Fibroblast of the aortic adventitia (primary cell): Measurements from ENCODE around the gene CDCP2. TPM values are rescaled to one million over a fixed set of nuclear protein-coding genes. Genes with fewer than 3 reads are reported as not detected.
"Not testable (repeated sequence)": the region's sequence is repeated elsewhere in the genome, so short reads cannot be mapped to it uniquely, and the experiment has no call there.

ENCODE experiments used
- DNase-seq: peaks from one replicate; pipeline ENCODE4 v3.0.0-alpha.2; 2010; ENCODE audit warnings: low read depth
- H3K4me3 ChIP-seq: 2 replicates; pipeline ENCODE4 v1.5.1; 2011; ENCODE audit warnings: low read depth, mild to moderate bottlenecking, control low read depth, low read length, moderate library complexity
- total RNA-seq: library from RNA; depleted of rRNA; stranded (reverse); fragments of >200 nt; gene quantifications from 2 replicates; pipeline ENCODE4 v1.2.3, GENCODE V29; 2012; ENCODE audit warnings: low replicate concordance
- TF ChIP-seq, protein P1 (sequence below): IDR thresholded peaks from 2 replicates; pipeline ENCODE4 v1.5.1; 2011; ENCODE audit warnings: mild to moderate bottlenecking, low read length, control low read depth, inconsistent platforms; ENCODE audit not compliant: insufficient read depth

The CDCP2 gene
- total RNA-seq, 1 donor: not detected

DNA sequence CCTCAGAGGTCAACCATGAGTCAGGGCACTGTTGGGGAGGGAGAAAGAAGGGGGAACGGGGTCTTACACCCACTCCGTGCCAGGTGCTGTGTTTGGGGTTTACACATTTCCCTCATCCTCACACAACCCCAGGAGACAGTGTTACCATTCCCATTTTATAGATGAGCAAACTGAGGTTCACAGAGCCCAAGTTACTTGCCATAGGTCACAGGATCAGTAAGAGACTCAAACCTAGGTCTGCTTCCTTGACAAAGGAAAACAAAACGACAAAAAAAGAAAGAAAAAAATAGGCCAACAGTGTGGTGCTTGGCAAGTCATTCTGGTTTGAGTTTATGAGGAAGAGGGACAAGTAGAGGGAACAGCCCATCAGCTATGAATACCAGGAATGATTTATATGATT lies 16.3 kb upstream of the CDCP2 start:
- DNase-seq: no peak
- H3K4me3 ChIP-seq: no peak overlapping the region
- TF ChIP-seq, protein P1, sequence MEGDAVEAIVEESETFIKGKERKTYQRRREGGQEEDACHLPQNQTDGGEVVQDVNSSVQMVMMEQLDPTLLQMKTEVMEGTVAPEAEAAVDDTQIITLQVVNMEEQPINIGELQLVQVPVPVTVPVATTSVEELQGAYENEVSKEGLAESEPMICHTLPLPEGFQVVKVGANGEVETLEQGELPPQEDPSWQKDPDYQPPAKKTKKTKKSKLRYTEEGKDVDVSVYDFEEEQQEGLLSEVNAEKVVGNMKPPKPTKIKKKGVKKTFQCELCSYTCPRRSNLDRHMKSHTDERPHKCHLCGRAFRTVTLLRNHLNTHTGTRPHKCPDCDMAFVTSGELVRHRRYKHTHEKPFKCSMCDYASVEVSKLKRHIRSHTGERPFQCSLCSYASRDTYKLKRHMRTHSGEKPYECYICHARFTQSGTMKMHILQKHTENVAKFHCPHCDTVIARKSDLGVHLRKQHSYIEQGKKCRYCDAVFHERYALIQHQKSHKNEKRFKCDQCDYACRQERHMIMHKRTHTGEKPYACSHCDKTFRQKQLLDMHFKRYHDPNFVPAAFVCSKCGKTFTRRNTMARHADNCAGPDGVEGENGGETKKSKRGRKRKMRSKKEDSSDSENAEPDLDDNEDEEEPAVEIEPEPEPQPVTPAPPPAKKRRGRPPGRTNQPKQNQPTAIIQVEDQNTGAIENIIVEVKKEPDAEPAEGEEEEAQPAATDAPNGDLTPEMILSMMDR: no peak

DNA sequence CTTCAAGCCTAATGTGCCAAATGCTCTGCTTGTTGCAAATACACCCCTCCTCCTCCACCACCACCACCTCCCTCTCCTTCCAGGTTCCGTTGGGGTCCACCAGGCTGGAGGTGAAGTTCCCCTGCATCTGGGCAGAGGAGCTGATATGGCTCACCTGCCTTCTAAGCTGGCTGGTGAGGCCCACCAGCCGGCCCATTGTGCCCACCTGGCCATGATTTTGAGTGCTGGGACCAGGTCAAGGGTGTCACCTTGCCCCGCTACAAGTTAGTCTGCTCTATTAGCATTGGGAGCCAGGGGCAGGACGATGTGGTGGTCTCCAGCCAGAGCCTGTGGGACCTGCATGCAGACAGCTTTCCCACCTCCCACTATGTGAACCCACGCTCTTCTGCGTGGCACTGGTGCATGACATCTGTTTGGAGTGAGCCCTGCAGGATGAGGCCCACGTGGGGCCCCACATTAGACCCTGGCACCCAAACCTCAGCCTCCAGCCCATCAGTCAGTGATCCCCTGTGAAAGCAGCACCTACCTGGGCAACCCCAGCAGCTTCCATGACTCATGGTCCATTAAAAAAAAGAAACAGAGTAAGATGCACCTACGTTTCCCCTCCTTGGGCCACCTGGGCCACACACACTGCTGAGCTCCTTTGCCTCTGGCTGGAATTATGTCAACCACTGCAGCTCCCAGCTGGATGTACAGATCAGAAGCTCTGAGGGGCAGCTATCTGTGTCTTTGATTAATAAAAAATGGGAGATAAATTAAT lies 15.6 kb upstream of the CDCP2 start:
- H3K4me3 ChIP-seq: no peak overlapping the region
- TF ChIP-seq, protein P1: no peak
- no peak for DNase-seq

DNA sequence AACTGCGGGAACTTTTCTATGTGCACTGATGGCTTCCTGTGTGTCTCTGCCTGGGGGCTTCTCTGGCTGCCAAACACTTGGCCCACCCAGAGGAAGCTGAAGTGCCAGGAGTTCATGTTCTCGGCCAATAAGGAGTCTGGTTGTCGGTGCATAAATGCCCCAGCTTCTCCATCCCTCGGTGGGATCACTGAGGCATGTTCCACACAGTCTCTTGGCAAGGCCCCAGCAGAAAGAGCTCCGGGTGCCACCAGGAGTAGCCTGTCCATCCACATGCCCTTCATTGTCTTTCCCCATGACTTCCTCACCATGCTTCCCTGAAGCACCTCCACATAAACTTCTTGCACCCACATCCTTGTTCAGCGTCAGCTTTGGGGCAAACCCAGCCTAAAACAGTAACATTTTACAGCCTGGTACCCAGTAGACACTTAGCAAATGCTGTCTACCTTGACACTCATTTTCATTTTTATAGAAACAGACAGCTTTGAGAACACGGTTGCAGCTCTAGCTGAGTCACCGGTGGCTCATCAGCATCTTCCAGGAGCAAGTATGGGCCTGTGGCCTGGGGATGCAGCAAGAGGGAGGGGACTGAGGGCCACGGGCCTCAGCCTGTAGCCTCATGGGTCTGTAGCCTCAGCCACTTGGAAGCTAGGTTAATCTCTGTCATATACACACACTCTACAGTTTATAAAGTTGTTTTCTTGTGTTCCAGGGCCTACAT lies 14.8 kb upstream of the CDCP2 start:
- DNase-seq: peak; percentile 22
- TF ChIP-seq, protein P1: no peak
- no peak overlapping the region for H3K4me3 ChIP-seq

DNA sequence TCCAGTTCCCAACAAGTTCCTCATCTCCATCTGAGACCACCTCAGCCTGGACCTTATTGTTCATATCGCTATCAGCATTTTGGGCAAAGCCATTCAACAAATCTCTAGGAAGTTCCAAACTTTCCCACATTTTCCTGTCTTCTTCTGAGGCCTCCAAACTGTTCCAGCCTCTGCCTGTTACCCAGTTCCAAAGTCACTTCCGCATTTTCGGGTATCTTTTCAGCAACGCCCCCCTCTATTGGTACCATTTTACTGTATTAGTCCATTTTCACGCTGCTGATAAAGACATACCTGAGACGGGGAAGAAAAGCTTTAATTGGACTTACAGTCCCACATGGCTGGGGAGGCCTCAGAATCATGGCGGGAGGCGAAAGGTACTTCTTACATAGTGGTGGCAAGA lies 13.6 kb upstream of the CDCP2 start:
- H3K4me3 ChIP-seq, DNase-seq: not testable (repeated sequence)

DNA sequence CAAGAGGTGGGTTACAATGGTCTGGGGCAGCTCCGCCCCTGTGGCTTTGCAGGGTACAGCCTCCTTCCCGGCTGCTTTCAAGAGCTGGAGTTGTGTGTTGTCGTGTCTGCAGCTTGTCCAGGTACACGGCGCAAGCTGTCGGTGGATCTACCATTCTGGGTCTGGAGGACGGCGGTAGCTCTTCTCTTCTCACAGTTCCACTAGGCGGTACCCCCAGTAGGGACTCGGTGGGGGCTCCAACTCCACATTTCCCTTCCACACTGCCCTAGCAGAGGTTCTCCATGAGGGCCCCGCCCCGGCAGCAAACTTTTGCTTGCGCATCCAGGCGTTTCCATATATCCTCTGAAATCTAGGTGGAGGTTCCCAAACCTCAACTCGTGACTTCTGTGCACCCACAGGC lies 12.3 kb upstream of the CDCP2 start:
- TF ChIP-seq, protein P1: no peak
- no peak overlapping the region for H3K4me3 ChIP-seq
- DNase-seq: no peak

DNA sequence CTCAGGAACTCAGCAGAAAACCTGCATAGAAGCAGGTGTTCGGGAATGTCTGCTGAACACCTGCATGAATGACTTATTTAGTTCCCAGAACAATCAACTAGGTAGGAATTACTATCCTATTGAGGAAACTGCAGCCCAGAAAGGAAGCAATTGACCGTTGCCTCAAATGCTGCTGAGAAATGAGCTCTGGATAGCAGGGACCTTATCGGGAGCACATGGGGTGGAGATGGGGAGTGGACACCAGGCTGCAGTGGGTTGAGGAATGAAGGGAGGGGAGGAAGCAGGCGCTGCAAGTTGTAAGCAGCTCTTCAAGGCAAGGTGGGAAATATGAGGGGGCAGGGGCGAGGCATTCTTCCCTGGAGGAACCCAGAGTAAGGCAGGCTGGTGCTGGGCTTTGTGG lies 10.8 kb upstream of the CDCP2 start:
- no peak for DNase-seq
- H3K4me3 ChIP-seq: no peak overlapping the region
- TF ChIP-seq, protein P1: no peak

DNA sequence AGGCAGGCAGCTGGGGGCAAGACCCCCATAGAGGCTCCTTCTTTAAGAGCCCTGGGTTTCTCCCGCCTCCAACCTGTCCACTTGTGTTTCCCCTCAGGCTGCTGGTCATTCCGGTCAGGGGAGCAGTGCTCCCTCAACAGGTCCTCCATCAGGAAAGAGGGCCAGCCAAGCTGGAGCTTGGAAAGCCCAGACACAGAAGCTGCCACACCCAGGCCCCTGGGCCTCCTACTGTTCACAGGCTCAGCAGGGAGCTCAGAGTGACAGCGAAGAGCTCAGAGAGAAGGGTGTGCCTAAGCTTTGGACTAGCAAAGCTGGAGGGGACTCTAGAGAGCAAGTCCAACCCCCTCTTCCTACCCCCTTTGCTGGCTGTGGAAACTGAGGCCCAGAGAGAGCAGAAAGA lies 10.3 kb upstream of the CDCP2 start:
- no peak for DNase-seq
- TF ChIP-seq, protein P1: no peak
- H3K4me3 ChIP-seq: no peak overlapping the region
